ENCODE measurements around the gene MARCHF6. TPM values are rescaled to one million over a fixed set of nuclear protein-coding genes. Genes with fewer than 3 reads are reported as not detected.
A peak's percentile ranks its signal among the peaks of the same experiment; 100 is the strongest.

The MARCHF6 gene
- total RNA-seq (177 TPM), polyA plus RNA-seq (ENCODE audit: insufficient read depth, low read depth, low replicate concordance) (70.4 TPM)
- long read RNA-seq, donor 1, full-length matches to known transcripts: 15 of 29 reads
- long read RNA-seq, donor 1, partial matches to known transcripts: 14 of 29 reads
- long read RNA-seq, donor 1, other reads (novel, unspliced or antisense): 0 of 29 reads
- long read RNA-seq, donor 2, full-length matches to known transcripts: 13 of 77 reads
- long read RNA-seq, donor 2, partial matches to known transcripts: 64 of 77 reads
- long read RNA-seq, donor 2, other reads (novel, unspliced or antisense): 0 of 77 reads
- long read RNA-seq, donor 3, full-length matches to known transcripts: 16 of 77 reads
- long read RNA-seq, donor 3, partial matches to known transcripts: 61 of 77 reads
- long read RNA-seq, donor 3, other reads (novel, unspliced or antisense): 0 of 77 reads
- long read RNA-seq, donor 4, full-length matches to known transcripts: 13 of 68 reads
- long read RNA-seq, donor 4, partial matches to known transcripts: 55 of 68 reads
- long read RNA-seq, donor 4, other reads (novel, unspliced or antisense): 0 of 68 reads
- long read RNA-seq, donor 5: 0 reads
- long read RNA-seq, donor 6, full-length matches to known transcripts: 4 of 26 reads
- long read RNA-seq, donor 6, partial matches to known transcripts: 16 of 26 reads
- long read RNA-seq, donor 6, other reads (novel, unspliced or antisense): 6 of 26 reads
- long read RNA-seq, donor 7, full-length matches to known transcripts: 26 of 51 reads
- long read RNA-seq, donor 7, partial matches to known transcripts: 7 of 51 reads
- long read RNA-seq, donor 7, other reads (novel, unspliced or antisense): 18 of 51 reads
- long read RNA-seq, donor 8, full-length matches to known transcripts: 7 of 23 reads
- long read RNA-seq, donor 8, partial matches to known transcripts: 16 of 23 reads
- long read RNA-seq, donor 8, other reads (novel, unspliced or antisense): 0 of 23 reads
- long read RNA-seq, donor 9, full-length matches to known transcripts: 6 of 17 reads
- long read RNA-seq, donor 9, partial matches to known transcripts: 11 of 17 reads
- long read RNA-seq, donor 9, other reads (novel, unspliced or antisense): 0 of 17 reads
- long read RNA-seq, donor 10, full-length matches to known transcripts: 17 of 104 reads
- long read RNA-seq, donor 10, partial matches to known transcripts: 87 of 104 reads
- long read RNA-seq, donor 10, other reads (novel, unspliced or antisense): 0 of 104 reads

GRCh38 chr5:10353241-10354047 is at the start of gene MARCHF6:
MARCHF6 (plus strand) TSS chr5:10353695; CDS start chr5:10353899, 204 bp downstream.
- Histone ChIP-seq H3K27ac (ENCODE audit: low read depth in 2 of 2, low read length in 2 of 2) (peak within 1 kb of the TSS; percentile 96 to 98), H3K4me3 (ENCODE audit: low read length in 3 of 3) (peak within 1 kb of the TSS; percentile 66 to 90 (median 90)), H3K36me3 (ENCODE audit: control insufficient read depth in 2 of 3, insufficient read depth in 3 of 3, low read length in 3 of 3) (no peaks in the 10 kb centered on the region), H3K4me1 (ENCODE audit: control insufficient read depth in 2 of 3, insufficient read depth in 2 of 3, low read depth in 1 of 3, low read length in 3 of 3) (peaks cover 0 to 10% (median 0%) of the 10 kb centered on the region in 3 donors), H3K9ac (ENCODE audit: low read length in 3 of 3) (peak within 1 kb of the TSS; percentile 48 to 86 (median 84)), H3K9me3 (ENCODE audit: control insufficient read depth in 2 of 3, insufficient read depth in 1 of 3, low read length in 3 of 3) (no peaks in the 10 kb centered on the region), H3K27me3 (ENCODE audit: control insufficient read depth, insufficient read depth, low read length) (no peaks in the 10 kb centered on the region)
- intact Hi-C loops (cut with DNase I): no loop called here
- DNase-seq: peak; percentile 96 to 99 (median 97)
- FAIRE-seq: no peak
- TF ChIP-seq CTCF (IDR thresholded peaks at IDR 0.05; ENCODE audit: borderline replicate concordance, extremely low read depth, insufficient read depth): peak; percentile 1

- peak overlapping the region; percentile 32 to 67 for H3K27ac ChIP-seq (ENCODE audit: low read depth in 2 of 2, low read length in 2 of 2)
- H3K36me3 ChIP-seq (ENCODE audit: control insufficient read depth in 2 of 3, insufficient read depth in 3 of 3, low read length in 3 of 3): peaks cover 0 to 4% (median 0%) of the 10 kb centered on the region in 3 donors
- H3K4me1 ChIP-seq (ENCODE audit: control insufficient read depth in 2 of 3, insufficient read depth in 2 of 3, low read depth in 1 of 3, low read length in 3 of 3): peaks cover 0 to 29% (median 7%) of the 10 kb centered on the region in 3 donors
- peak overlapping the region in 1 of 3 donors; percentile 36 for H3K4me3 ChIP-seq (ENCODE audit: low read length in 3 of 3)
- no peak overlapping the region for H3K9ac ChIP-seq (ENCODE audit: low read length in 3 of 3)
- DNase-seq (no peak), FAIRE-seq (no peak)
- TF ChIP-seq CTCF (IDR thresholded peaks at IDR 0.05; ENCODE audit: borderline replicate concordance, extremely low read depth, insufficient read depth): no peak
- intact Hi-C loops (cut with DNase I): no loop called here
- H3K9me3 ChIP-seq (ENCODE audit: control insufficient read depth in 2 of 3, insufficient read depth in 1 of 3, low read length in 3 of 3): no peaks in the 10 kb centered on the region
- H3K27me3 ChIP-seq (ENCODE audit: control insufficient read depth, insufficient read depth, low read length): no peaks in the 10 kb centered on the region
Measured at GRCh38 chr5:10303699-10304170, 49.8 kb upstream of the MARCHF6 start.

GRCh38 chr5:10304932-10305331 is 48.6 kb upstream of the MARCHF6 start:
- TF ChIP-seq CTCF (IDR thresholded peaks at IDR 0.05; ENCODE audit: borderline replicate concordance, extremely low read depth, insufficient read depth): no peak
- peak overlapping the region in 1 of 2 donors; percentile 43 for H3K27ac ChIP-seq (ENCODE audit: low read depth in 2 of 2, low read length in 2 of 2)
- peaks cover 0 to 29% (median 7%) of the 10 kb centered on the region in 3 donors for H3K4me1 ChIP-seq (ENCODE audit: control insufficient read depth in 2 of 3, insufficient read depth in 2 of 3, low read depth in 1 of 3, low read length in 3 of 3)
- peak overlapping the region in 2 of 3 donors; percentile 12 to 32 for H3K4me3 ChIP-seq (ENCODE audit: low read length in 3 of 3)
- no peaks in the 10 kb centered on the region for H3K36me3 ChIP-seq (ENCODE audit: control insufficient read depth in 2 of 3, insufficient read depth in 3 of 3, low read length in 3 of 3)
- intact Hi-C loops (cut with DNase I): no loop called here
- no peaks in the 10 kb centered on the region for H3K27me3 ChIP-seq (ENCODE audit: control insufficient read depth, insufficient read depth, low read length)
- DNase-seq: no peak
- no peak for FAIRE-seq
- no peaks in the 10 kb centered on the region for H3K9me3 ChIP-seq (ENCODE audit: control insufficient read depth in 2 of 3, insufficient read depth in 1 of 3, low read length in 3 of 3)
- peak overlapping the region in 1 of 3 donors; percentile 13 for H3K9ac ChIP-seq (ENCODE audit: low read length in 3 of 3)

Data from kidney (tissue), 22 donors.